Brain pericyte (primary cell): ENCODE measurements around the gene ATG2B.
"Not testable (repeated sequence)": the region's sequence is repeated elsewhere in the genome, so short reads cannot be mapped to it uniquely, and the experiment has no call there.

Experiments used
- DNase-seq: peaks from one replicate; pipeline ENCODE4 v3.0.0-alpha.2; 2012; ENCODE audit warnings: low read depth, low spot score

Gene ATG2B

GRCh38 chr14:96380735-96381134, 17.6 kb upstream of the ATG2B start:
- DNase-seq, result no peak

- no peak for DNase-seq
Measured at GRCh38 chr14:96376093-96376492, 13.0 kb upstream of the ATG2B start.

- no peak for DNase-seq
Measured at GRCh38 chr14:96373538-96373937, 10.4 kb upstream of the ATG2B start.

GRCh38 chr14:96370528-96370927, 7.4 kb upstream of the ATG2B start:
- no peak for DNase-seq

- DNase-seq, result no peak
Measured at GRCh38 chr14:96368534-96368933, 5.4 kb upstream of the ATG2B start.

- DNase-seq, result no peak
Measured at GRCh38 chr14:96364962-96365361, 1.8 kb upstream of the ATG2B start.

- DNase-seq, result no peak
Measured at GRCh38 chr14:96363751-96364336, 703 bp upstream of the ATG2B start.

GRCh38 chr14:96362071-96362964, 823 bp downstream of the ATG2B start:
- no peak for DNase-seq

GRCh38 chr14:96359959-96360358, 3.2 kb downstream of the ATG2B start:
- no peak for DNase-seq

GRCh38 chr14:96357216-96357615, 5.9 kb downstream of the ATG2B start:
- DNase-seq, result no peak

- no peak for DNase-seq
Measured at GRCh38 chr14:96354246-96354645, 8.9 kb downstream of the ATG2B start.

GRCh38 chr14:96352708-96353107, 10.4 kb downstream of the ATG2B start:
- DNase-seq, result no peak

- no peak for DNase-seq
Measured at GRCh38 chr14:96351986-96352385, 11.2 kb downstream of the ATG2B start.

GRCh38 chr14:96349286-96350075, 13.7 kb downstream of the ATG2B start:
- no peak for DNase-seq

- not testable (repeated sequence) for DNase-seq
Measured at GRCh38 chr14:96347957-96348356, 15.2 kb downstream of the ATG2B start.

GRCh38 chr14:96345669-96346068, 17.5 kb downstream of the ATG2B start:
- DNase-seq, result no peak

- no peak for DNase-seq
Measured at GRCh38 chr14:96341323-96341722, 21.8 kb downstream of the ATG2B start.

GRCh38 chr14:96338551-96338950, 24.6 kb downstream of the ATG2B start:
- DNase-seq, result no peak

GRCh38 chr14:96324219-96324618, 38.9 kb downstream of the ATG2B start:
- no peak for DNase-seq

GRCh38 chr14:96320605-96321004, 42.5 kb downstream of the ATG2B start:
- no peak for DNase-seq

- no peak for DNase-seq
Measured at GRCh38 chr14:96318836-96319235, 44.3 kb downstream of the ATG2B start.

GRCh38 chr14:96316087-96316486, 47.1 kb downstream of the ATG2B start:
- no peak for DNase-seq
